ENCODE results near the gene DENND6B.

GRCh38 chr22:50277761-50278160 lies 49.1 kb downstream of the DENND6B start:
- TF ChIP-seq, protein P1, sequence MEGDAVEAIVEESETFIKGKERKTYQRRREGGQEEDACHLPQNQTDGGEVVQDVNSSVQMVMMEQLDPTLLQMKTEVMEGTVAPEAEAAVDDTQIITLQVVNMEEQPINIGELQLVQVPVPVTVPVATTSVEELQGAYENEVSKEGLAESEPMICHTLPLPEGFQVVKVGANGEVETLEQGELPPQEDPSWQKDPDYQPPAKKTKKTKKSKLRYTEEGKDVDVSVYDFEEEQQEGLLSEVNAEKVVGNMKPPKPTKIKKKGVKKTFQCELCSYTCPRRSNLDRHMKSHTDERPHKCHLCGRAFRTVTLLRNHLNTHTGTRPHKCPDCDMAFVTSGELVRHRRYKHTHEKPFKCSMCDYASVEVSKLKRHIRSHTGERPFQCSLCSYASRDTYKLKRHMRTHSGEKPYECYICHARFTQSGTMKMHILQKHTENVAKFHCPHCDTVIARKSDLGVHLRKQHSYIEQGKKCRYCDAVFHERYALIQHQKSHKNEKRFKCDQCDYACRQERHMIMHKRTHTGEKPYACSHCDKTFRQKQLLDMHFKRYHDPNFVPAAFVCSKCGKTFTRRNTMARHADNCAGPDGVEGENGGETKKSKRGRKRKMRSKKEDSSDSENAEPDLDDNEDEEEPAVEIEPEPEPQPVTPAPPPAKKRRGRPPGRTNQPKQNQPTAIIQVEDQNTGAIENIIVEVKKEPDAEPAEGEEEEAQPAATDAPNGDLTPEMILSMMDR (IDR thresholded peaks at IDR 0.05): no peak
- no peak for TF ChIP-seq POLR2A (IDR thresholded peaks at IDR 0.05)
